Activated CD4-positive, alpha-beta memory T cell treated with anti-CD3 and anti-CD28 coated beads for 36 hours (primary cell): ENCODE measurements around the gene LITAF. TPM values are rescaled to one million over a fixed set of nuclear protein-coding genes. Genes with fewer than 3 reads are reported as not detected.

Source experiments
- CTCF ChIA-PET: fragments of 350-600 bp; sonication (Branson Sonifier 250); formaldehyde crosslinking; loops from one replicate; lab custom pipeline; 2021; ENCODE audit warnings: antibody characterized with exemption, inconsistent platforms; lab: Charles Lee
- POLR2A ChIA-PET: fragments of 350-600 bp; sonication (Branson Sonifier 250); formaldehyde crosslinking; loops from one replicate; lab custom pipeline; 2021; ENCODE audit warnings: antibody characterized with exemption; lab: Charles Lee
- DNase-seq: peaks from one replicate; pipeline ENCODE4 v3.0.0-alpha.2; 2020
- H3K27ac Mint-ChIP-seq: one replicate; pipeline ENCODE4 v1.8.0; 2021; ENCODE audit warnings: mixed read lengths
- H3K27me3 Mint-ChIP-seq: one replicate; pipeline ENCODE4 v1.8.0; 2021; ENCODE audit warnings: mixed read lengths
- H3K36me3 Mint-ChIP-seq: one replicate; pipeline ENCODE4 v1.8.0; 2021; ENCODE audit warnings: mixed read lengths
- H3K4me1 Mint-ChIP-seq: one replicate; pipeline ENCODE4 v1.8.0; 2021; ENCODE audit warnings: low read depth, mixed read lengths
- H3K4me3 Mint-ChIP-seq: one replicate; pipeline ENCODE4 v1.8.0; 2021; ENCODE audit warnings: mild to moderate bottlenecking, mixed read lengths
- H3K9me3 Mint-ChIP-seq: one replicate; pipeline ENCODE4 v1.8.0; 2021; ENCODE audit warnings: mixed read lengths
- intact Hi-C: fragments of 100-400 bp; cut with micrococcal nuclease; formaldehyde crosslinking; loops from one replicate; pipeline ENCODE4 v1.15.1; 2023
- total RNA-seq, 2 experiments: library from RNA; stranded (reverse); gene quantifications; one replicate each; pipeline ENCODE4 v1.2.3, GENCODE V29; 2021

The LITAF gene
- total RNA-seq, 2 experiments from 2014 or later, result 130 to 134 TPM

- POLR2A ChIA-PET, result no interaction called here
- Mint-ChIP-seq H3K36me3 (no peaks in the 10 kb centered on the region), H3K27me3 (no peaks in the 10 kb centered on the region), H3K4me3 (no peak overlapping the region), H3K27ac (no peak overlapping the region), H3K4me1 (peaks cover 30% of the 10 kb centered on the region), H3K9me3 (no peaks in the 10 kb centered on the region)
- intact Hi-C loops, result no loop called here
- DNase-seq, result no peak
- CTCF ChIA-PET, result interaction anchor here (1.7 kb wide), 1 partner anchor 97 kb away, joined by 4 read pairs; no protein-coding TSS in a partner anchor
Measured at GRCh38 chr16:11629071-11630030, 42.6 kb upstream of the LITAF start.

GRCh38 chr16:11627822-11628457 is 41.2 kb upstream of the LITAF start:
- H3K4me1 Mint-ChIP-seq, result peaks cover 26% of the 10 kb centered on the region
- H3K36me3 Mint-ChIP-seq, result no peaks in the 10 kb centered on the region
- POLR2A ChIA-PET, result no interaction called here
- CTCF ChIA-PET, result interaction anchor here (1.5 kb wide), 1 partner anchor 14 kb away, joined by 5 read pairs; no protein-coding TSS in a partner anchor
- no peaks in the 10 kb centered on the region for H3K9me3 Mint-ChIP-seq
- H3K27ac Mint-ChIP-seq, result no peak overlapping the region
- H3K27me3 Mint-ChIP-seq, result no peaks in the 10 kb centered on the region
- intact Hi-C loops, result no loop called here
- no peak for DNase-seq
- no peak overlapping the region for H3K4me3 Mint-ChIP-seq

- DNase-seq, result no peak
- Mint-ChIP-seq H3K27ac (no peak overlapping the region), H3K4me3 (no peak overlapping the region), H3K4me1 (peaks cover 30% of the 10 kb centered on the region), H3K9me3 (no peaks in the 10 kb centered on the region), H3K36me3 (no peaks in the 10 kb centered on the region), H3K27me3 (no peaks in the 10 kb centered on the region)
- intact Hi-C loops, result no loop called here
- CTCF ChIA-PET, result interaction anchor here (1.5 kb wide), 1 partner anchor 14 kb away, joined by 5 read pairs; no protein-coding TSS in a partner anchor
- POLR2A ChIA-PET, result interaction anchor here (1.1 kb wide), 1 partner anchor 14 kb away, joined by 3 read pairs; no protein-coding TSS in a partner anchor
Measured at GRCh38 chr16:11627292-11627663, 40.6 kb upstream of the LITAF start.

DNA sequence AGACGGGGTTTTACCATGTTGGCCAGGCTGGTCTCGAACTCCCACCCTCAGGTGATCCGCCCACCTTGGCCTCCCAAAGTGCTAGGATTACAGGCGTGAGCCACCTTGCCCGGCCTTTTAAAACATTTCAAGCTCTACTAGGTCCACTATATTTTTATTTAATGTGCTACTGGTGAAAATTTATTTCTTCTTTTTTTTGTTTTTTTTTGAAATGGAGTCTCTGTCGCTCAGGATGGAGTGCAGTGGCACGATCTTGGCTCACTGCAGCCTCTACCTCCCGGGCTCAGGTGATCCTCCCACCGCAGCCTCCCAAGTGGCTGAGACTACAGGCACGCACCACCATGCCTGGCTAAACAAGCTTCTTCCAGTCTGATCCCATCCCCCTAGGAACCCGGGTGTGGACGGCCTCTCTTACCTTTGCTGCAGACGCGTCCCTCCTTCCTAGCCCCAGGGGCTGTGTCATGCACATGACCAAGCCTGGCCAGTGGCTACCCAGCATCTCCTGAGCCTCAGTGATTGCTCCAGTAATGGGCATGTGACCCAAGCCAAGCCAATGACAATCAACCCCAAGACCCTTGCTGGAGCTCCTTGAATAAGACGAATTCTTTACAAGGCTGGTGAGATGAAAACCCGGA is 40.1 kb upstream of the LITAF start:
- Mint-ChIP-seq H3K36me3 (no peaks in the 10 kb centered on the region), H3K4me3 (no peak overlapping the region), H3K9me3 (no peaks in the 10 kb centered on the region), H3K27me3 (no peaks in the 10 kb centered on the region), H3K4me1 (peaks cover 33% of the 10 kb centered on the region), H3K27ac (no peak overlapping the region)
- intact Hi-C loops, result no loop called here
- no peak for DNase-seq
- CTCF ChIA-PET, result interaction anchor here (1.5 kb wide), 1 partner anchor 15 kb away, joined by 5 read pairs; no protein-coding TSS in a partner anchor
- POLR2A ChIA-PET, result interaction anchor here (1.1 kb wide), 1 partner anchor 14 kb away, joined by 3 read pairs; no protein-coding TSS in a partner anchor

DNA sequence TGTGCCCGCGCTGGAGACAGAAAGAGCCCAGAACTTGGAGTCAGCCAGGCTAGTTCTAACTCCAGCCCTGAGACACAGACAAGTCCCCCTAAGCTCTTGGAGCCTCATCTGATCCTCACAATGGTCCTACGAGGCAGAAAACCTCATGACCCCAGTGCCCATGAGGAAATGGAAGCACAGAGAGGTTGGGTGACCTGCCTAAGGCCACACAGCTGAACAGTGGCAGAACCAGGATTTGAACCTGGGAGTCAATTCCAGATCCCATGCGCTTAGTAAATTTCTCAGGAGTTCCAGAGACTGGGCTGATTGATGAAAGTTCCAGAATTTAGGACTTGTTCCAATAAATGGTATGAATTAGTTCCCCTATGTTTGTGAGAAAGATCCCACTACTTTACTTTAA is 39.0 kb upstream of the LITAF start:
- POLR2A ChIA-PET, result no interaction called here
- no peak for DNase-seq
- intact Hi-C loops, result no loop called here
- H3K4me1 Mint-ChIP-seq, result peaks cover 38% of the 10 kb centered on the region
- H3K27ac Mint-ChIP-seq, result no peak overlapping the region
- CTCF ChIA-PET, result no interaction called here
- H3K4me3 Mint-ChIP-seq, result no peak overlapping the region
- H3K27me3 Mint-ChIP-seq, result no peaks in the 10 kb centered on the region
- H3K36me3 Mint-ChIP-seq, result no peaks in the 10 kb centered on the region
- H3K9me3 Mint-ChIP-seq, result no peaks in the 10 kb centered on the region

DNA sequence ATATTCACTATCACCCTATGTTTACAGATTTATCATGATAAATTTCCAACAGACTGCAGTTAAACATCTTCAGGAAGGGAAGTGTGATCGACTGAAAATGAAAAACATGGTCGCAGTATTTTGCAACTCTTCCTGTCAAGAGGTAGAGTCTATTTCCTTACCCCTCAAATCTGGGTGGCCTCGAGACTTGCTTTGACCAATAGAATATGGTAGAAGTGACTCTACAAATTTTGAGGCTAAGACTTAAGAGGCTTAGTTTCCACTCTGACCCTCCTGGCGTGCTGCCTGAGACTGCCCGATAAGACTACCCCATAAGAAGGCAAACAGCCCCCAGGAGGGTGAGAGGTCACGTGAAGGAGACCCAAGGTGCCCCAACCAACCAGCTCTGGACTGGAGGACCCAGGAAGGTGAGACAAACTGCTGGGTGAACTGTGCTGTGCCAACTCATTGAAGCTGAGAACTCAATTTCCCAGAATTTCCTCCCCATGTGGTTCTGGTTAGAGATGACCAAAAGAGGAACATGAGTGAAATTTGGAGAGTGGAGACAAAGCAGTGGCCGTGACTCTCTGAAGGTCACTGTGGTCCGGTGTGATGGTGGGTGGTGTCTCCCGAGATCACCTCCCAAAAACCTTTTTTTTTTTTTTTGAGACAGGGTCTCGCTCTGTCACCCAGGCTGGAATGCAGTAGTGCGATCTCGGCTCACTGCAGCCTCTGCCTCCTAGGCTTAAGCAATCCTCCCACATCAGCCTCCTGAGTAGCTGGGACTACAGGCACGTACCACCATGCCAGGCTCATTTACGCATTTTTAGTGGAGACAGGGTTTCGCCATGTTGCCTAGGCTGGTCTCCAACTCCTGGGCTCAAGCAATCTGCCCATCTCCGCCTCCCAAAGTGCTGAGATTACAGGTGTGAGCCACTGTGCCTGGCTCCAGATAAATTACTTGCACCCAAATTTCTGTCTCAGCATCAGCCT is 38.2 kb upstream of the LITAF start:
- intact Hi-C loops, result no loop called here
- H3K27me3 Mint-ChIP-seq, result no peaks in the 10 kb centered on the region
- ChIA-PET CTCF (no interaction called here), POLR2A (no interaction called here)
- DNase-seq, result no peak
- no peak overlapping the region for H3K4me3 Mint-ChIP-seq
- peaks cover 1% of the 10 kb centered on the region for H3K36me3 Mint-ChIP-seq
- peaks cover 44% of the 10 kb centered on the region for H3K4me1 Mint-ChIP-seq
- peaks cover 7% of the 10 kb centered on the region for H3K9me3 Mint-ChIP-seq
- no peak overlapping the region for H3K27ac Mint-ChIP-seq

DNA sequence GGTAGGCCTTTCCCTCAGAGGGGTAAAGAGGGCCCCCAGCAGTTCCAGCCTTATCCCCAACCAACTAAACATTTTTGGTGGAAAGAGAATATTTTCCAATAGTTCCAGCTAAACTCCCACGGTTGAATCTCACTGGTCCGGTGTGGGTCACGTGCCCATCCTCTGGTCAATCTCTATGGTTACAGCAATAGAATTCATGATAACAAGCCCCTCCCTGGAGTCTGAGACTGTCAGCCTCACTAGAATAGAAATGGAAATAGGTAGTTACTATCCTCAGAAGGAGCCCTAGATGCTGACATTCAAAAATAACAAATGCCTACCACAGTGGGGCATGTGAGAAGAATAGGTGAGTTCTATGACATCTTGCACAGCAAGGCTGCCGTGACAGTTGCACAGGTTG is 37.5 kb upstream of the LITAF start:
- CTCF ChIA-PET, result no interaction called here

GRCh38 chr16:11621920-11622651 is 35.4 kb upstream of the LITAF start:
- intact Hi-C loops, result no loop called here
- CTCF ChIA-PET, result interaction anchor here (0.6 to 1.7 kb wide), 7 partner anchors 40 to 659 kb away, joined by 3 to 11 read pairs (median 3); no protein-coding TSS in a partner anchor

More for the DNA sequence above, 37.5 kb upstream of the LITAF start:
- H3K4me3 Mint-ChIP-seq, result no peak overlapping the region
- H3K9me3 Mint-ChIP-seq, result peaks cover 7% of the 10 kb centered on the region
- peaks cover 1% of the 10 kb centered on the region for H3K36me3 Mint-ChIP-seq
- POLR2A ChIA-PET, result no interaction called here
- no peaks in the 10 kb centered on the region for H3K27me3 Mint-ChIP-seq
- no peak for DNase-seq
- H3K4me1 Mint-ChIP-seq, result peaks cover 46% of the 10 kb centered on the region
- no peak overlapping the region for H3K27ac Mint-ChIP-seq
- intact Hi-C loops, result no loop called here

GRCh38 chr16:11621539-11621919 is 34.8 kb upstream of the LITAF start:
- H3K4me1 Mint-ChIP-seq, result peaks cover 43% of the 10 kb centered on the region
- DNase-seq, result peak; percentile 27

More at GRCh38 chr16:11621920-11622651, 35.4 kb upstream of the LITAF start:
- H3K27ac Mint-ChIP-seq, result peak overlapping the region; percentile 65
- H3K4me1 Mint-ChIP-seq, result peaks cover 45% of the 10 kb centered on the region
- DNase-seq, result peak; percentile 51
- POLR2A ChIA-PET, result interaction anchor here (0.8 to 1.1 kb wide), 3 partner anchors 36 to 44 kb away, joined by 3 read pairs; no protein-coding TSS in a partner anchor
- no peaks in the 10 kb centered on the region for H3K27me3 Mint-ChIP-seq
- H3K4me3 Mint-ChIP-seq, result peak overlapping the region; percentile 70
- peaks cover 7% of the 10 kb centered on the region for H3K9me3 Mint-ChIP-seq
- H3K36me3 Mint-ChIP-seq, result peaks cover 1% of the 10 kb centered on the region

DNA sequence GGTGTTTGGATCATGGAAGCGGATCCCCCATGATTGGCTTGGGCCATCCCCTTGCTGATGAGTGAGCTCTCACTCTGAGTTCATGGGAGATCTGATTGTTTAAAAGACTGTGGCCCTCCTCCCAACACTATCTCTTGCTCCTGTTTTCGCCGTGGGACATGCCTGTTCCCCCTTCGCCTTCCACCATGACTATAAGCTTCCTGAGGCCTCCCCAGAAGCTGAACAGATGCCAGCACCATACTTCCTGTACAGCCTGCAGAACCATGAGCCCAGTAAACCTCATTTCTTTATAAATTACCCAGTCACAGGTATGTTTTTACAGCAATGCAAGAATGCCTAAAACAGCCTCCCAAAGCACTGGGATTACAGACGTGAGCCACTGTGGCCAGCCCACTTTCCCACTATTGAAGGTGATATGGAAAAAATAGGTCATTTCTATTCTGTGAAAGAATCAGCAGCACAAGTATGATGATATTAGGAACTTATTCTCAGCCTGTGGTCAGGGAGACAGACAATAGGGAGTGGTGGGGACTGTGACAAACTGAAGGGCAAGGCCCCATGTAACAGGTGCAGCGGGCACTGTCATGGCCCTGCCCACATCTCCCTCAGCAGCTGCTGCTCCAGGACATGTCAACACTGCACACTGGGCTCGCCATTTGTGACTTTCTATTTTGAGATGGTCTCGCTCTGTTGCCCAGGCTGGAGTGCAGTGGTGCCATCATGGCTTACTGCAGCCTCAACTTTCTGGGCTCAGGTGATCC is 33.7 kb upstream of the LITAF start:
- ChIA-PET CTCF (no interaction called here), POLR2A (no interaction called here)
- no peak for DNase-seq
- Mint-ChIP-seq H3K27me3 (no peaks in the 10 kb centered on the region), H3K4me1 (peaks cover 41% of the 10 kb centered on the region), H3K4me3 (no peak overlapping the region), H3K36me3 (peaks cover 1% of the 10 kb centered on the region), H3K9me3 (peaks cover 7% of the 10 kb centered on the region), H3K27ac (peak overlapping the region; percentile 66)
- intact Hi-C loops, result no loop called here

More at GRCh38 chr16:11621539-11621919, 34.8 kb upstream of the LITAF start:
- Mint-ChIP-seq H3K4me3 (peak overlapping the region; percentile 70), H3K27me3 (no peaks in the 10 kb centered on the region), H3K9me3 (peaks cover 7% of the 10 kb centered on the region), H3K27ac (peak overlapping the region; percentile 65), H3K36me3 (peaks cover 1% of the 10 kb centered on the region)
- POLR2A ChIA-PET, result interaction anchor here (0.8 to 1.1 kb wide), 3 partner anchors 36 to 45 kb away, joined by 3 read pairs; no protein-coding TSS in a partner anchor
- CTCF ChIA-PET, result interaction anchor here (0.7 to 1.7 kb wide), 6 partner anchors 40 to 658 kb away, joined by 3 to 11 read pairs (median 3); no protein-coding TSS in a partner anchor
- intact Hi-C loops, result no loop called here
